Activated CD8-positive, alpha-beta T cell treated with anti-CD3 and anti-CD28 coated beads for 36 hours (primary cell): ENCODE results near the gene ADGRL1. TPM values are rescaled to one million over a fixed set of nuclear protein-coding genes. Genes with fewer than 3 reads are reported as not detected.

Source experiments
- ATAC-seq: fragments of 200-7000 bp; cut with Tn5 transposase; one replicate; pipeline ENCODE4 v1.10.0; 2021; ENCODE audit warnings: mild to moderate bottlenecking, moderate library complexity
- CTCF ChIA-PET: fragments of 350-600 bp; sonication (Branson Sonifier 250); formaldehyde crosslinking; loops from one replicate; lab custom pipeline; 2021; ENCODE audit warnings: antibody characterized with exemption; lab: Charles Lee
- POLR2A ChIA-PET: fragments of 350-600 bp; sonication (Branson Sonifier 250); formaldehyde crosslinking; loops from one replicate; lab custom pipeline; 2021; ENCODE audit warnings: antibody characterized with exemption; lab: Charles Lee
- DNase-seq: peaks from one replicate; pipeline ENCODE4 v3.0.0-alpha.2; 2020
- H3K27ac Mint-ChIP-seq: one replicate; pipeline ENCODE4 v1.8.0; 2021; ENCODE audit warnings: mild to moderate bottlenecking, mixed read lengths
- H3K27me3 Mint-ChIP-seq: one replicate; pipeline ENCODE4 v1.8.0; 2021; ENCODE audit warnings: mixed read lengths
- H3K36me3 Mint-ChIP-seq: one replicate; pipeline ENCODE4 v1.8.0; 2021; ENCODE audit warnings: low read depth, mixed read lengths
- H3K4me1 Mint-ChIP-seq: one replicate; pipeline ENCODE4 v1.8.0; 2021; ENCODE audit warnings: low read depth, mixed read lengths
- H3K4me3 Mint-ChIP-seq: one replicate; pipeline ENCODE4 v1.8.0; 2021; ENCODE audit warnings: mild to moderate bottlenecking, moderate library complexity, mixed read lengths
- H3K9me3 Mint-ChIP-seq: one replicate; pipeline ENCODE4 v1.8.0; 2021; ENCODE audit warnings: mixed read lengths
- intact Hi-C: fragments of 100-400 bp; cut with micrococcal nuclease; formaldehyde crosslinking; loops from one replicate; pipeline ENCODE4 v1.10.0; 2022
- total RNA-seq, 2 experiments: library from RNA; stranded (reverse); gene quantifications; one replicate each; pipeline ENCODE4 v1.2.3, GENCODE V29; 2021
- TF ChIP-seq, protein P1 (sequence below): fragments of 200-600 bp; IDR thresholded peaks from one replicate; pipeline ENCODE4 v1.8.0; 2022; ENCODE audit warnings: antibody characterized with exemption, mild to moderate bottlenecking

ADGRL1 gene
- total RNA-seq, 2 experiments from 2014 or later, result 11.8 to 14.5 TPM

DNA sequence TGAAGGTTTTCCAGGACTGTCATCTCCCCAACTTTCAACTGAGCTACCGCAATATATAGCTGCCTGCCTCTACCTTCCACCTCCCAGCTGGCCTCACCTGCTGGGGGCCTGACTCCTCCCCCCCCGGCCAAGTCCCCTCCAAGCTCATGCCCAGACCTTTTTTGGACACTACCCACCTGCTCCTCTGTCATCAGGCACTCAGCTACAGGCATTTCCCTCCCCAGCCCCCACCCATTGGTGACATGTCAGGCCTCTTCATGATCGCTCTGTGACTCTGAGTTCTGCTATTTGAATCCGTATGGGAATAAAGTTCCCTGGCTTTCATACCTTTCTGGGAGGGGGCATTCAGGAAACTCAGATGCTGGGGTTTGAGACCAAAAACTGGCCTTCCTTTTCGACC lies 90.2 kb downstream of the ADGRL1 start:
- ChIA-PET POLR2A (interaction anchor here (0.8 to 1.3 kb wide), 3 partner anchors 11 to 130 kb away, joined by 3 to 5 read pairs (median 4); no protein-coding TSS in a partner anchor), CTCF (interaction anchor here (0.7 to 4.9 kb wide), 22 partner anchors 10 to 518 kb away, joined by 3 to 44 read pairs (median 4); partner anchors contain the start of genes ASF1B, MISP3 and RLN3)
- intact Hi-C loops, result no loop called here
- TF ChIP-seq, protein P1, sequence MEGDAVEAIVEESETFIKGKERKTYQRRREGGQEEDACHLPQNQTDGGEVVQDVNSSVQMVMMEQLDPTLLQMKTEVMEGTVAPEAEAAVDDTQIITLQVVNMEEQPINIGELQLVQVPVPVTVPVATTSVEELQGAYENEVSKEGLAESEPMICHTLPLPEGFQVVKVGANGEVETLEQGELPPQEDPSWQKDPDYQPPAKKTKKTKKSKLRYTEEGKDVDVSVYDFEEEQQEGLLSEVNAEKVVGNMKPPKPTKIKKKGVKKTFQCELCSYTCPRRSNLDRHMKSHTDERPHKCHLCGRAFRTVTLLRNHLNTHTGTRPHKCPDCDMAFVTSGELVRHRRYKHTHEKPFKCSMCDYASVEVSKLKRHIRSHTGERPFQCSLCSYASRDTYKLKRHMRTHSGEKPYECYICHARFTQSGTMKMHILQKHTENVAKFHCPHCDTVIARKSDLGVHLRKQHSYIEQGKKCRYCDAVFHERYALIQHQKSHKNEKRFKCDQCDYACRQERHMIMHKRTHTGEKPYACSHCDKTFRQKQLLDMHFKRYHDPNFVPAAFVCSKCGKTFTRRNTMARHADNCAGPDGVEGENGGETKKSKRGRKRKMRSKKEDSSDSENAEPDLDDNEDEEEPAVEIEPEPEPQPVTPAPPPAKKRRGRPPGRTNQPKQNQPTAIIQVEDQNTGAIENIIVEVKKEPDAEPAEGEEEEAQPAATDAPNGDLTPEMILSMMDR, result no peak
- Mint-ChIP-seq H3K27ac (no peak overlapping the region), H3K4me3 (peak overlapping the region; percentile 90), H3K4me1 (peaks cover 56% of the 10 kb centered on the region), H3K27me3 (no peaks in the 10 kb centered on the region), H3K9me3 (no peaks in the 10 kb centered on the region), H3K36me3 (no peaks in the 10 kb centered on the region)
- DNase-seq (no peak), ATAC-seq (no peak)

DNA sequence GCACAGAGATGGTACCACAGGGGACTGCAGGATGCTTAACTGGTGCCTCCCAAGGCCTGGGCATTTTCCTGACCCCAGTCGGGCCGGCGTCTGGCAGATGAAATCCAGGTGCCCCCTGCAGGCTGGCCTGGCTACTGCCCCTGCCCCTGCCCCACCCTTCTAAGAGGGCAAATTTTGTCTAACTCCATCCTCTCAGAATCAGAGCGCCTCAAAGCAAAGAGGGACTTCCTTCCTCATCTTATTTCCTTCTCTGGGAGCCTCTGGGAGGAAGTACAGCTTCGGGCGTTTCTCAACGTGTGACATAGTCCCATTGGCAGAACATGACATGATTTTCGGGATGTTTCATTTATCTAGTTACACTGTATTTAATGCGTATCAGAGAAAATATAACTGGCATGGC lies 91.1 kb downstream of the ADGRL1 start:
- no peak for ATAC-seq
- no peak overlapping the region for H3K4me3 Mint-ChIP-seq
- ChIA-PET POLR2A (interaction anchor here (0.8 to 1.3 kb wide), 4 partner anchors 11 to 130 kb away, joined by 3 to 6 read pairs (median 4); no protein-coding TSS in a partner anchor), CTCF (interaction anchor here (0.6 to 4.9 kb wide), 28 partner anchors 9 to 242 kb away, joined by 3 to 44 read pairs (median 4); partner anchors contain the start of genes ASF1B, MISP3 and RLN3)
- no peaks in the 10 kb centered on the region for H3K9me3 Mint-ChIP-seq
- intact Hi-C loops, result no loop called here
- TF ChIP-seq, protein P1, result peak; percentile 61
- no peak overlapping the region for H3K27ac Mint-ChIP-seq
- no peaks in the 10 kb centered on the region for H3K36me3 Mint-ChIP-seq
- H3K4me1 Mint-ChIP-seq, result peaks cover 58% of the 10 kb centered on the region
- peak; percentile 78 for DNase-seq
- no peaks in the 10 kb centered on the region for H3K27me3 Mint-ChIP-seq

DNA sequence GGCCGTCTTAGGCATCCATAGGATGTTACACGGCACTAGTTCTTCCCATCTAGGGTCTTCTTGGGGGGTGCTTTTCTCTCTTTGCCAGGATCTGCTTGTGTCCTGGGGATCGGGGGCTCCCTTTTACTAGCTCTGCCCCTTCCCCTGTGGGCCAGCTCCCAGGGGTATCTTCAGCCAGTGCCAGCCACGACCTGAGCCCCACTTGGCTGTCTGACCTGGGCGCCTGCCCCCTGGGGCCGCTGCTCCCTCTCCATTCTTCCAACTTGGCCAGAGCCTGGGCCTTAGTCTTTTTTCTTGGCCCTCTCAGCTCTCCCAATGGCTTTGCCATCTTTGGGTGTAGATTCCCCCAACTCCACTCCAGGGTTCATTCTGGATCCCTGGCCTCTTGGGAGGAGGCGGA lies 91.5 kb downstream of the ADGRL1 start:
- ChIA-PET POLR2A (interaction anchor here (1.0 to 1.3 kb wide), 4 partner anchors 23 to 25 kb away, joined by 3 to 6 read pairs (median 4); no protein-coding TSS in a partner anchor), CTCF (interaction anchor here (0.6 to 4.9 kb wide), 25 partner anchors 9 to 239 kb away, joined by 3 to 44 read pairs (median 4); partner anchors contain the start of genes ASF1B, MISP3 and RLN3)
- DNase-seq (no peak), ATAC-seq (no peak)
- TF ChIP-seq, protein P1, result no peak
- Mint-ChIP-seq H3K27me3 (no peaks in the 10 kb centered on the region), H3K4me3 (no peak overlapping the region), H3K36me3 (no peaks in the 10 kb centered on the region), H3K27ac (no peak overlapping the region), H3K4me1 (peaks cover 58% of the 10 kb centered on the region), H3K9me3 (no peaks in the 10 kb centered on the region)
- intact Hi-C loops, result no loop called here

DNA sequence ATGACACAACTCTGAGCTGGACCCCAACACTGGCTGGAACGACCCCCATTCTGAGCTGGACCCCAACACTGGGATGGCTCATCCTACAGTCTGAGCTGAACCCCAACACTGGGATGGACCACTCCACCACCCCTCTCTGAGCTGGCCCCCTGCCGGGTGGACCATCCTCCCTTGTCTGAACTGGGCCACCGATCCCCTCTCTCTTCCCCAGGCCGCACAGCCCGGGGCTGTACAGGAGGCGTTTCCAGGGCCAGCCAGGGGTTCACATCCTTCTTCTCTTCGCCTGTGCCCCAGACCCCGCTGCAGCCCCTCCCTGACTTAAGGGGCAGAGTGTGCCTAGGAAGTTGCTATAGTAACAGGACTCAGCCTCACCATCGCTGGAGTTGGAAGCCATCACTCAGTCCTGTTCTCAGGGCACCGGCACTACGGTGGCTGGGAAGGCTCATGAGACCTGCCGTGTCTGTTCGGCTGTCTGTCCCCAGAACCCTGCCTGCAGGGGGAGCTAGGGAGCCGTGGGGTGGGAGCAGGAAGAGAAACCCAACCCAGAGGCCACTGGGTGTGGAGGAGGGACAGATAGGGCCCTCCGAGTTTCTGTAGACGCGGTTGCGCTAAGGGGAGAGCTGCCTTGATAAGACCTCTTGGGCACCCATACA lies 92.1 kb downstream of the ADGRL1 start:
- Mint-ChIP-seq H3K27ac (peak overlapping the region; percentile 49), H3K36me3 (no peaks in the 10 kb centered on the region), H3K9me3 (no peaks in the 10 kb centered on the region), H3K4me1 (peaks cover 54% of the 10 kb centered on the region), H3K27me3 (no peaks in the 10 kb centered on the region), H3K4me3 (no peak overlapping the region)
- TF ChIP-seq, protein P1, result no peak
- ChIA-PET POLR2A (interaction anchor here (1.0 to 1.3 kb wide), 3 partner anchors 22 to 26 kb away, joined by 3 to 6 read pairs (median 3); no protein-coding TSS in a partner anchor), CTCF (interaction anchor here (0.6 to 4.9 kb wide), 21 partner anchors 8 to 236 kb away, joined by 3 to 44 read pairs (median 5); partner anchors contain the start of genes ASF1B and MISP3)
- no peak for ATAC-seq
- peak; percentile 67 for DNase-seq
- intact Hi-C loops, result no loop called here
